HCT116 (cell line): ENCODE results near the gene THRB. TPM values are rescaled to one million over a fixed set of nuclear protein-coding genes. Genes with fewer than 3 reads are reported as not detected.
"Not testable (repeated sequence)": the region's sequence is repeated elsewhere in the genome, so short reads cannot be mapped to it uniquely, and the experiment has no call there.

ENCODE experiments used
- ATAC-seq: fragments of 200-7000 bp; cut with Tn5 transposase; 2 replicates; pipeline ENCODE4 v1.9.1; 2020; ENCODE audit warnings: mild to moderate bottlenecking, moderate library complexity
- BruUV-seq: library from RNA; stranded (reverse); fragments of 400-500 nt; replicated peaks from 2 replicates; lab custom pipeline; 2021; lab: Mats Ljungman, UMichigan
- CTCF ChIA-PET: fragments of 300-600 bp; sonication (Branson Sonifier 250); formaldehyde crosslinking; loops from one replicate; lab custom pipeline; 2021; ENCODE audit warnings: antibody characterized with exemption; lab: Charles Lee
- POLR2A ChIA-PET: fragments of 300-600, 350-600 bp; sonication (Branson Sonifier 250); formaldehyde crosslinking; loops from one replicate; lab custom pipeline; 2021; ENCODE audit warnings: antibody characterized with exemption; lab: Charles Lee
- RAD21 ChIA-PET, 2 experiments: fragments of 300-600 bp; sonication (Branson Sonifier 250); formaldehyde crosslinking; loops; one replicate each; lab custom pipeline; 2023; ENCODE audit warnings: low total read pairs in 2 of 2; ENCODE audit not compliant: uncharacterized antibody in 2 of 2, unreplicated experiment in 2 of 2, low non-redundant PET in 1 of 2; lab: Charles Lee
- DNase-seq: peaks from one replicate; pipeline ENCODE4 v3.0.0-alpha.2; 2010; ENCODE audit warnings: low read depth, low spot score
- H2AFZ ChIP-seq: fragments of 200-600 bp; shearing (Covaris generic), sonication (generic); 2 replicates; pipeline ENCODE4 v1.6.1; 2017; ENCODE audit warnings: low read depth, mixed run types, mixed read lengths, antibody characterized with exemption, low read length; ENCODE audit not compliant: poor library complexity, severe bottlenecking
- H3K27ac ChIP-seq: 2 replicates; pipeline ENCODE4 v1.5.1; 2012; ENCODE audit warnings: low read depth, low read length
- H3K27me3 ChIP-seq: fragments of 200-600 bp; sonication (generic); 2 replicates; pipeline ENCODE4 v1.6.1; 2016; ENCODE audit warnings: mixed run types, low read length, mixed read lengths; ENCODE audit not compliant: insufficient read depth
- H3K36me3 ChIP-seq, 2 experiments: fragments of 200-500 bp in 1 of 2; fragments of 200-600 bp in 1 of 2; sonication (Bioruptor generic) in 1 of 2; sonication (generic) in 1 of 2; 2 replicates each; pipeline versions ENCODE4 v1.5.1 to v1.6.1; 2014 to 2016; ENCODE audit warnings: low read length in 2 of 2, inconsistent platforms in 1 of 2, mixed read lengths in 1 of 2, mixed run types in 1 of 2; ENCODE audit not compliant: insufficient read depth in 2 of 2, control insufficient read depth in 1 of 2
- H3K4me1 ChIP-seq, 2 experiments: fragments of 200-600 bp in 1 of 2; sonication (generic) in 1 of 2; 2 replicates each; pipeline versions ENCODE4 v1.5.1 to v1.6.1; 2012 to 2017; ENCODE audit warnings: low read length in 2 of 2, inconsistent platforms in 1 of 2, mild to moderate bottlenecking in 1 of 2, mixed read lengths in 1 of 2, mixed run types in 1 of 2, moderate library complexity in 1 of 2; ENCODE audit not compliant: insufficient read depth in 2 of 2, control insufficient read depth in 1 of 2
- H3K4me2 ChIP-seq: fragments of 200-600 bp; sonication (generic); 2 replicates; pipeline ENCODE4 v1.6.1; 2017; ENCODE audit warnings: mixed run types, low read length, mixed read lengths
- H3K4me3 ChIP-seq, 2 experiments: fragments of 200-600 bp in 1 of 2; sonication (generic) in 1 of 2; replicated peaks in 1 of 2; 2 replicates each; pipeline ENCODE4 v1.5.1; 2011 to 2016; ENCODE audit warnings: low read length in 2 of 2, control low read depth in 1 of 2, low read depth in 1 of 2, mild to moderate bottlenecking in 1 of 2, mixed read lengths in 1 of 2, mixed run types in 1 of 2
- H3K79me2 ChIP-seq: fragments of 200-600 bp; sonication (generic); 2 replicates; pipeline ENCODE4 v1.6.1; 2017; ENCODE audit warnings: mild to moderate bottlenecking, mixed run types, low read length, moderate library complexity, mixed read lengths; ENCODE audit not compliant: insufficient read depth
- H3K9ac ChIP-seq: fragments of 200-600 bp; sonication (generic); 2 replicates; pipeline ENCODE4 v1.6.1; 2016; ENCODE audit warnings: low read length, mixed read lengths
- H3K9me2 ChIP-seq: fragments of 200-600 bp; sonication (generic), shearing (Covaris generic); 2 replicates; pipeline ENCODE4 v1.6.1; 2017; ENCODE audit warnings: mixed run types, mild to moderate bottlenecking, moderate library complexity; ENCODE audit not compliant: insufficient read depth
- H3K9me3 ChIP-seq, 2 experiments: fragments of 200-500 bp in 1 of 2; fragments of 200-600 bp in 1 of 2; sonication (Bioruptor generic) in 1 of 2; sonication (generic) in 1 of 2; 2 replicates each; pipeline ENCODE4 v1.6.1; 2014 to 2017; ENCODE audit warnings: low read length in 2 of 2, mixed read lengths in 2 of 2, inconsistent platforms in 1 of 2, low read depth in 1 of 2, mild to moderate bottlenecking in 1 of 2, mixed run types in 1 of 2, moderate library complexity in 1 of 2; ENCODE audit not compliant: control insufficient read depth in 1 of 2, insufficient read depth in 1 of 2
- H4K20me1 ChIP-seq: fragments of 200-600 bp; sonication (generic), shearing (Covaris generic); 2 replicates; pipeline ENCODE4 v1.6.1; 2017; ENCODE audit warnings: mixed run types, mild to moderate bottlenecking, moderate library complexity; ENCODE audit not compliant: insufficient read depth
- EGR1 ChIP-seq: IDR thresholded peaks from 2 replicates; pipeline ENCODE4 v1.6.1; 2012; ENCODE audit warnings: low read depth
- EZH2 ChIP-seq: fragments of 200-600 bp; sonication (generic); IDR thresholded peaks from 2 replicates; pipeline ENCODE4 v1.6.1; 2017; ENCODE audit warnings: antibody characterized with exemption, mixed run types
- EZH2phosphoT487 ChIP-seq: fragments of 200-600 bp; IDR thresholded peaks from 2 replicates; pipeline ENCODE4 v1.6.1; 2018; ENCODE audit warnings: antibody characterized with exemption, borderline replicate concordance
- MAX ChIP-seq: IDR thresholded peaks from 2 replicates; pipeline ENCODE4 v1.6.1; 2012
- POLR2AphosphoS5 ChIP-seq: IDR thresholded peaks from 2 replicates; pipeline ENCODE4 v1.6.1; 2011; ENCODE audit warnings: mild to moderate bottlenecking, low read depth, low read length, moderate library complexity
- RAD21 ChIP-seq: IDR thresholded peaks from 2 replicates; pipeline ENCODE4 v1.6.1; 2012; ENCODE audit warnings: low read depth, mild to moderate bottlenecking
- REST ChIP-seq: IDR thresholded peaks from 2 replicates; pipeline ENCODE4 v1.6.1; 2012; ENCODE audit warnings: low read depth
- SIN3A ChIP-seq: IDR thresholded peaks from 2 replicates; pipeline ENCODE4 v1.6.1; 2012; ENCODE audit warnings: low read depth
- SRF ChIP-seq: IDR thresholded peaks from 2 replicates; pipeline ENCODE4 v1.6.1; 2012; ENCODE audit warnings: low read depth
- YY1 ChIP-seq: IDR thresholded peaks from 2 replicates; pipeline ENCODE4 v1.6.1; 2011; ENCODE audit warnings: low read length, low read depth, moderate library complexity, mild to moderate bottlenecking; ENCODE audit not compliant: insufficient replicate concordance; ENCODE audit errors: extremely low read depth
- ZNF274 ChIP-seq: fragments of 200-500 bp; sonication (Bioruptor generic); IDR thresholded peaks from 2 replicates; pipeline ENCODE4 v1.6.1; 2014; ENCODE audit warnings: mild to moderate bottlenecking, low read depth, low read length, inconsistent platforms
- intact Hi-C: fragments of 100-400 bp; cut with micrococcal nuclease; formaldehyde crosslinking; loops from 2 replicates; pipeline ENCODE4 v1.10.0; 2022
- total RNA-seq: library from RNA; stranded (reverse); gene quantifications from one replicate; pipeline ENCODE4 v1.2.1, GENCODE V29; 2021; ENCODE audit not compliant: unreplicated experiment

The THRB gene
- total RNA-seq, 1 experiment from 2014 or later = 2.5 TPM

GRCh38 chr3:24415824-24416223 is 78.8 kb downstream of the THRB start (continued):
- TF ChIP-seq POLR2AphosphoS5 (no peak), EZH2 (no peak)
- TF ChIP-seq, all 23 proteins: peak for 0

GRCh38 chr3:24413662-24414061 is 81.0 kb downstream of the THRB start:
- H3K9ac ChIP-seq, H3K36me3 ChIP-seq, H3K4me2 ChIP-seq, H3K9me2 ChIP-seq, H4K20me1 ChIP-seq, H3K27me3 ChIP-seq, ATAC-seq, intact Hi-C loops, POLR2A ChIA-PET, H3K79me2 ChIP-seq, DNase-seq, H3K4me1 ChIP-seq, H3K4me3 ChIP-seq, BruUV-seq, CTCF ChIA-PET, RAD21 ChIA-PET, H2AFZ ChIP-seq, H3K9me3 ChIP-seq, H3K27ac ChIP-seq: not testable (repeated sequence)

- ChIA-PET RAD21 (no interaction called here), POLR2A (no interaction called here), CTCF (no interaction called here)
- Histone ChIP-seq H3K27me3 (no peaks in the 10 kb centered on the region), H4K20me1 (no peaks in the 10 kb centered on the region), H3K9ac (no peak overlapping the region), H3K27ac (no peak overlapping the region), H3K9me3 (no peaks in the 10 kb centered on the region), H3K4me1 (no peaks in the 10 kb centered on the region), H3K4me3 (no peak overlapping the region)
- DNase-seq = no peak
- no peak for ATAC-seq
- BruUV-seq = no TSS peak
- intact Hi-C loops = no loop called here
- TF ChIP-seq EZH2 (no peak), POLR2AphosphoS5 (no peak), REST (no peak), SIN3A (no peak), RAD21 (no peak), MAX (no peak), ZNF274 (no peak), EZH2phosphoT487 (no peak), EGR1 (no peak), SRF (no peak), YY1 (no peak)
- TF ChIP-seq, all 23 proteins: peak for 0
- no peaks in the 10 kb centered on the region for H3K36me3 ChIP-seq
- H3K9me2 ChIP-seq = no peaks in the 10 kb centered on the region
- H2AFZ ChIP-seq = no peak overlapping the region
- no peak overlapping the region for H3K4me2 ChIP-seq
- no peaks in the 10 kb centered on the region for H3K79me2 ChIP-seq
Measured at GRCh38 chr3:24410860-24411259, 83.8 kb downstream of the THRB start.
